HCT116 (cell line): ENCODE results near the gene SEMA4A. TPM values are rescaled to one million over a fixed set of nuclear protein-coding genes. Genes with fewer than 3 reads are reported as not detected.

Experiments
- ATAC-seq: fragments of 200-7000 bp; cut with Tn5 transposase; 2 replicates; pipeline ENCODE4 v1.9.1; 2020; ENCODE audit warnings: mild to moderate bottlenecking, moderate library complexity
- BruUV-seq: library from RNA; stranded (reverse); fragments of 400-500 nt; replicated peaks from 2 replicates; lab custom pipeline; 2021; lab: Mats Ljungman, UMichigan
- CTCF ChIA-PET: fragments of 300-600 bp; sonication (Branson Sonifier 250); formaldehyde crosslinking; loops from one replicate; lab custom pipeline; 2021; ENCODE audit warnings: antibody characterized with exemption; lab: Charles Lee
- POLR2A ChIA-PET: fragments of 300-600, 350-600 bp; sonication (Branson Sonifier 250); formaldehyde crosslinking; loops from one replicate; lab custom pipeline; 2021; ENCODE audit warnings: antibody characterized with exemption; lab: Charles Lee
- RAD21 ChIA-PET, 2 experiments: fragments of 300-600 bp; sonication (Branson Sonifier 250); formaldehyde crosslinking; loops; one replicate each; lab custom pipeline; 2023; ENCODE audit warnings: low total read pairs in 2 of 2; ENCODE audit not compliant: uncharacterized antibody in 2 of 2, unreplicated experiment in 2 of 2, low non-redundant PET in 1 of 2; lab: Charles Lee
- DNase-seq: peaks from one replicate; pipeline ENCODE4 v3.0.0-alpha.2; 2010; ENCODE audit warnings: low read depth, low spot score
- H2AFZ ChIP-seq: fragments of 200-600 bp; shearing (Covaris generic), sonication (generic); 2 replicates; pipeline ENCODE4 v1.6.1; 2017; ENCODE audit warnings: low read depth, mixed run types, mixed read lengths, antibody characterized with exemption, low read length; ENCODE audit not compliant: poor library complexity, severe bottlenecking
- H3K27ac ChIP-seq: 2 replicates; pipeline ENCODE4 v1.5.1; 2012; ENCODE audit warnings: low read depth, low read length
- H3K27me3 ChIP-seq: fragments of 200-600 bp; sonication (generic); 2 replicates; pipeline ENCODE4 v1.6.1; 2016; ENCODE audit warnings: mixed run types, low read length, mixed read lengths; ENCODE audit not compliant: insufficient read depth
- H3K36me3 ChIP-seq, 2 experiments: fragments of 200-500 bp in 1 of 2; fragments of 200-600 bp in 1 of 2; sonication (Bioruptor generic) in 1 of 2; sonication (generic) in 1 of 2; 2 replicates each; pipeline versions ENCODE4 v1.5.1 to v1.6.1; 2014 to 2016; ENCODE audit warnings: low read length in 2 of 2, inconsistent platforms in 1 of 2, mixed read lengths in 1 of 2, mixed run types in 1 of 2; ENCODE audit not compliant: insufficient read depth in 2 of 2, control insufficient read depth in 1 of 2
- H3K4me1 ChIP-seq, 2 experiments: fragments of 200-600 bp in 1 of 2; sonication (generic) in 1 of 2; 2 replicates each; pipeline versions ENCODE4 v1.5.1 to v1.6.1; 2012 to 2017; ENCODE audit warnings: low read length in 2 of 2, inconsistent platforms in 1 of 2, mild to moderate bottlenecking in 1 of 2, mixed read lengths in 1 of 2, mixed run types in 1 of 2, moderate library complexity in 1 of 2; ENCODE audit not compliant: insufficient read depth in 2 of 2, control insufficient read depth in 1 of 2
- H3K4me2 ChIP-seq: fragments of 200-600 bp; sonication (generic); 2 replicates; pipeline ENCODE4 v1.6.1; 2017; ENCODE audit warnings: mixed run types, low read length, mixed read lengths
- H3K4me3 ChIP-seq, 2 experiments: fragments of 200-600 bp in 1 of 2; sonication (generic) in 1 of 2; replicated peaks in 1 of 2; 2 replicates each; pipeline ENCODE4 v1.5.1; 2011 to 2016; ENCODE audit warnings: low read length in 2 of 2, control low read depth in 1 of 2, low read depth in 1 of 2, mild to moderate bottlenecking in 1 of 2, mixed read lengths in 1 of 2, mixed run types in 1 of 2
- H3K79me2 ChIP-seq: fragments of 200-600 bp; sonication (generic); 2 replicates; pipeline ENCODE4 v1.6.1; 2017; ENCODE audit warnings: mild to moderate bottlenecking, mixed run types, low read length, moderate library complexity, mixed read lengths; ENCODE audit not compliant: insufficient read depth
- H3K9ac ChIP-seq: fragments of 200-600 bp; sonication (generic); 2 replicates; pipeline ENCODE4 v1.6.1; 2016; ENCODE audit warnings: low read length, mixed read lengths
- H3K9me2 ChIP-seq: fragments of 200-600 bp; sonication (generic), shearing (Covaris generic); 2 replicates; pipeline ENCODE4 v1.6.1; 2017; ENCODE audit warnings: mixed run types, mild to moderate bottlenecking, moderate library complexity; ENCODE audit not compliant: insufficient read depth
- H3K9me3 ChIP-seq, 2 experiments: fragments of 200-500 bp in 1 of 2; fragments of 200-600 bp in 1 of 2; sonication (Bioruptor generic) in 1 of 2; sonication (generic) in 1 of 2; 2 replicates each; pipeline ENCODE4 v1.6.1; 2014 to 2017; ENCODE audit warnings: low read length in 2 of 2, mixed read lengths in 2 of 2, inconsistent platforms in 1 of 2, low read depth in 1 of 2, mild to moderate bottlenecking in 1 of 2, mixed run types in 1 of 2, moderate library complexity in 1 of 2; ENCODE audit not compliant: control insufficient read depth in 1 of 2, insufficient read depth in 1 of 2
- H4K20me1 ChIP-seq: fragments of 200-600 bp; sonication (generic), shearing (Covaris generic); 2 replicates; pipeline ENCODE4 v1.6.1; 2017; ENCODE audit warnings: mixed run types, mild to moderate bottlenecking, moderate library complexity; ENCODE audit not compliant: insufficient read depth
- CBX3 ChIP-seq: IDR thresholded peaks from 2 replicates; pipeline ENCODE4 v1.6.1; 2012; ENCODE audit warnings: low read depth
- CEBPB ChIP-seq: IDR thresholded peaks from 2 replicates; pipeline ENCODE4 v1.6.1; 2012; ENCODE audit warnings: low read depth
- EGR1 ChIP-seq: IDR thresholded peaks from 2 replicates; pipeline ENCODE4 v1.6.1; 2012; ENCODE audit warnings: low read depth
- ELF1 ChIP-seq: IDR thresholded peaks from 2 replicates; pipeline ENCODE4 v1.6.1; 2012; ENCODE audit warnings: low read depth, borderline replicate concordance
- EZH2 ChIP-seq: fragments of 200-600 bp; sonication (generic); IDR thresholded peaks from 2 replicates; pipeline ENCODE4 v1.6.1; 2017; ENCODE audit warnings: antibody characterized with exemption, mixed run types
- JUND ChIP-seq: IDR thresholded peaks from 2 replicates; pipeline ENCODE4 v1.6.1; 2012
- POLR2A ChIP-seq: IDR thresholded peaks from 2 replicates; pipeline ENCODE4 v1.7.0; 2011; ENCODE audit warnings: borderline replicate concordance; ENCODE audit not compliant: insufficient read depth, insufficient read length; ENCODE audit errors: extremely low read depth
- POLR2AphosphoS5 ChIP-seq: IDR thresholded peaks from 2 replicates; pipeline ENCODE4 v1.6.1; 2011; ENCODE audit warnings: mild to moderate bottlenecking, low read depth, low read length, moderate library complexity
- RAD21 ChIP-seq: IDR thresholded peaks from 2 replicates; pipeline ENCODE4 v1.6.1; 2012; ENCODE audit warnings: low read depth, mild to moderate bottlenecking
- SIN3A ChIP-seq: IDR thresholded peaks from 2 replicates; pipeline ENCODE4 v1.6.1; 2012; ENCODE audit warnings: low read depth
- TCF7L2 ChIP-seq: IDR thresholded peaks from 2 replicates; pipeline ENCODE4 v1.7.0; 2011; ENCODE audit warnings: borderline replicate concordance, inconsistent platforms; ENCODE audit not compliant: insufficient read depth, insufficient read length; ENCODE audit errors: extremely low read depth
- ZFX ChIP-seq: fragments of 450-650 bp; IDR thresholded peaks from 2 replicates; pipeline ENCODE4 v1.6.1; 2017
- intact Hi-C: fragments of 100-400 bp; cut with micrococcal nuclease; formaldehyde crosslinking; loops from 2 replicates; pipeline ENCODE4 v1.10.0; 2022
- total RNA-seq: library from RNA; stranded (reverse); gene quantifications from one replicate; pipeline ENCODE4 v1.2.1, GENCODE V29; 2021; ENCODE audit not compliant: unreplicated experiment
- TF ChIP-seq, protein P1 (sequence below): IDR thresholded peaks from 2 replicates; pipeline ENCODE4 v1.6.1; 2011; ENCODE audit warnings: mild to moderate bottlenecking, low read length, moderate library complexity; ENCODE audit not compliant: insufficient replicate concordance; ENCODE audit errors: extremely low read depth
- TF ChIP-seq, protein P2 (sequence below): IDR thresholded peaks from 2 replicates; pipeline ENCODE4 v1.6.1; 2012
- TF ChIP-seq, protein P3 (sequence below), 3 experiments: fragments of 200-600 bp in 1 of 3; sonication (generic) in 1 of 3; IDR thresholded peaks in 2 of 3; conservative IDR thresholded peaks in 1 of 3; 2 replicates each; pipeline ENCODE4 v1.5.1; 2012 to 2017; ENCODE audit warnings: low read depth in 2 of 3, low read length in 2 of 3, antibody characterized with exemption in 1 of 3, borderline replicate concordance in 1 of 3, control low read depth in 1 of 3, mild to moderate bottlenecking in 1 of 3, mixed read lengths in 1 of 3, mixed run types in 1 of 3, moderate library complexity in 1 of 3; ENCODE audit not compliant: insufficient read depth in 1 of 3
- TF ChIP-seq, protein P4 (sequence below): IDR thresholded peaks from 2 replicates; pipeline ENCODE4 v1.6.1; 2012
- TF ChIP-seq, protein P5 (sequence below): IDR thresholded peaks from 2 replicates; pipeline ENCODE4 v1.6.1; 2012; ENCODE audit warnings: low read depth

The SEMA4A gene
- total RNA-seq, 1 experiment from 2014 or later, result 0.39 TPM

DNA sequence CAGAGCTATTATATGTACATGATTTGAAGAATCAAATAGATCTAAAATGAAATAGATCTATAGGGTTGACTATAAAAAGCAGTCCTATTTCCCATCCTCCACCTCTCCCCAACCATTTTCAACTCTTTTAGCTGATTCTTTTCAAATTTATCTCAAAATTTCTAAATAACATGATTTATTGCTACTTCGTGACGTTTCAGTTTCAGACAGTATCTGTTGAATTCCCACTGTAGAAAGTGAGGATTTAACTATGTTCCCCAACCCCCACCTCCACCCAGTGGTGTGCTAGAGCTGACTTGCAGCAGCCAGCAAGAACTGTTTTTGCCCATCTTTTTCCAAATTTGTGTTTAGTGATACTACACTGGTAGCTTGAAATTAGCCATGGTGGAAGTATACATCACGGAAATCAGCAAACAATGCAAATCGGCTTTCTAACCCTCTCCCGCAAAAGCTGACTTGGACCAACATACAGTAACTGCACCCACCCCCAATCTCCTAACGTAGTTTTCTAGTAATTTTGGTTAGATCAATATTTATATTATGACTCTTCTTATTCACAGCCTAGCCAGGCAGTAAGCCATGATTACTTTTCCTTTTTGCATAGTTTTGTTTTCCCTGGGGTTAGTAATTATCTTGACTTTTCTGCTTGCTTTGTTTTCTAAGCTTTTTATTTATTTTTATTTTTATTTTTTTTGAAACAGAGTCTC is 10.9 kb downstream of the SEMA4A start:
- H3K4me1 ChIP-seq, result no peaks in the 10 kb centered on the region
- H3K9me2 ChIP-seq, result no peaks in the 10 kb centered on the region
- intact Hi-C loops, result no loop called here
- RAD21 ChIA-PET, result no interaction called here
- POLR2A ChIA-PET, result interaction anchor here (0.9 kb wide), 1 partner anchor 30 kb away, joined by 3 read pairs; the partner anchor contains the start of gene SLC25A44
- TF ChIP-seq EGR1, result no peak
- TF ChIP-seq TCF7L2, result no peak
- TF ChIP-seq POLR2A, result no peak
- TF ChIP-seq ZFX, result no peak
- TF ChIP-seq POLR2AphosphoS5, result no peak
- TF ChIP-seq, protein P1, sequence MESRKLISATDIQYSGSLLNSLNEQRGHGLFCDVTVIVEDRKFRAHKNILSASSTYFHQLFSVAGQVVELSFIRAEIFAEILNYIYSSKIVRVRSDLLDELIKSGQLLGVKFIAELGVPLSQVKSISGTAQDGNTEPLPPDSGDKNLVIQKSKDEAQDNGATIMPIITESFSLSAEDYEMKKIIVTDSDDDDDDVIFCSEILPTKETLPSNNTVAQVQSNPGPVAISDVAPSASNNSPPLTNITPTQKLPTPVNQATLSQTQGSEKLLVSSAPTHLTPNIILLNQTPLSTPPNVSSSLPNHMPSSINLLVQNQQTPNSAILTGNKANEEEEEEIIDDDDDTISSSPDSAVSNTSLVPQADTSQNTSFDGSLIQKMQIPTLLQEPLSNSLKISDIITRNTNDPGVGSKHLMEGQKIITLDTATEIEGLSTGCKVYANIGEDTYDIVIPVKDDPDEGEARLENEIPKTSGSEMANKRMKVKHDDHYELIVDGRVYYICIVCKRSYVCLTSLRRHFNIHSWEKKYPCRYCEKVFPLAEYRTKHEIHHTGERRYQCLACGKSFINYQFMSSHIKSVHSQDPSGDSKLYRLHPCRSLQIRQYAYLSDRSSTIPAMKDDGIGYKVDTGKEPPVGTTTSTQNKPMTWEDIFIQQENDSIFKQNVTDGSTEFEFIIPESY, result no peak
- no peak for TF ChIP-seq JUND
- TF ChIP-seq, protein P2, sequence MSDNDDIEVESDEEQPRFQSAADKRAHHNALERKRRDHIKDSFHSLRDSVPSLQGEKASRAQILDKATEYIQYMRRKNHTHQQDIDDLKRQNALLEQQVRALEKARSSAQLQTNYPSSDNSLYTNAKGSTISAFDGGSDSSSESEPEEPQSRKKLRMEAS, result no peak
- no peak for TF ChIP-seq RAD21
- TF ChIP-seq, protein P3, sequence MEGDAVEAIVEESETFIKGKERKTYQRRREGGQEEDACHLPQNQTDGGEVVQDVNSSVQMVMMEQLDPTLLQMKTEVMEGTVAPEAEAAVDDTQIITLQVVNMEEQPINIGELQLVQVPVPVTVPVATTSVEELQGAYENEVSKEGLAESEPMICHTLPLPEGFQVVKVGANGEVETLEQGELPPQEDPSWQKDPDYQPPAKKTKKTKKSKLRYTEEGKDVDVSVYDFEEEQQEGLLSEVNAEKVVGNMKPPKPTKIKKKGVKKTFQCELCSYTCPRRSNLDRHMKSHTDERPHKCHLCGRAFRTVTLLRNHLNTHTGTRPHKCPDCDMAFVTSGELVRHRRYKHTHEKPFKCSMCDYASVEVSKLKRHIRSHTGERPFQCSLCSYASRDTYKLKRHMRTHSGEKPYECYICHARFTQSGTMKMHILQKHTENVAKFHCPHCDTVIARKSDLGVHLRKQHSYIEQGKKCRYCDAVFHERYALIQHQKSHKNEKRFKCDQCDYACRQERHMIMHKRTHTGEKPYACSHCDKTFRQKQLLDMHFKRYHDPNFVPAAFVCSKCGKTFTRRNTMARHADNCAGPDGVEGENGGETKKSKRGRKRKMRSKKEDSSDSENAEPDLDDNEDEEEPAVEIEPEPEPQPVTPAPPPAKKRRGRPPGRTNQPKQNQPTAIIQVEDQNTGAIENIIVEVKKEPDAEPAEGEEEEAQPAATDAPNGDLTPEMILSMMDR (IDR thresholded peaks at IDR 0.05 in 2 of 3, conservative IDR thresholded peaks at IDR 0.05 in 1 of 3; ENCODE audit: borderline replicate concordance in 1 of 3, insufficient read depth in 1 of 3, low read depth in 2 of 3, low read length in 2 of 3), result no peak
- TF ChIP-seq, protein P4, sequence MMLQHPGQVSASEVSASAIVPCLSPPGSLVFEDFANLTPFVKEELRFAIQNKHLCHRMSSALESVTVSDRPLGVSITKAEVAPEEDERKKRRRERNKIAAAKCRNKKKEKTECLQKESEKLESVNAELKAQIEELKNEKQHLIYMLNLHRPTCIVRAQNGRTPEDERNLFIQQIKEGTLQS, result no peak
- TF ChIP-seq CBX3, result no peak
- TF ChIP-seq EZH2, result no peak
- TF ChIP-seq, protein P5, sequence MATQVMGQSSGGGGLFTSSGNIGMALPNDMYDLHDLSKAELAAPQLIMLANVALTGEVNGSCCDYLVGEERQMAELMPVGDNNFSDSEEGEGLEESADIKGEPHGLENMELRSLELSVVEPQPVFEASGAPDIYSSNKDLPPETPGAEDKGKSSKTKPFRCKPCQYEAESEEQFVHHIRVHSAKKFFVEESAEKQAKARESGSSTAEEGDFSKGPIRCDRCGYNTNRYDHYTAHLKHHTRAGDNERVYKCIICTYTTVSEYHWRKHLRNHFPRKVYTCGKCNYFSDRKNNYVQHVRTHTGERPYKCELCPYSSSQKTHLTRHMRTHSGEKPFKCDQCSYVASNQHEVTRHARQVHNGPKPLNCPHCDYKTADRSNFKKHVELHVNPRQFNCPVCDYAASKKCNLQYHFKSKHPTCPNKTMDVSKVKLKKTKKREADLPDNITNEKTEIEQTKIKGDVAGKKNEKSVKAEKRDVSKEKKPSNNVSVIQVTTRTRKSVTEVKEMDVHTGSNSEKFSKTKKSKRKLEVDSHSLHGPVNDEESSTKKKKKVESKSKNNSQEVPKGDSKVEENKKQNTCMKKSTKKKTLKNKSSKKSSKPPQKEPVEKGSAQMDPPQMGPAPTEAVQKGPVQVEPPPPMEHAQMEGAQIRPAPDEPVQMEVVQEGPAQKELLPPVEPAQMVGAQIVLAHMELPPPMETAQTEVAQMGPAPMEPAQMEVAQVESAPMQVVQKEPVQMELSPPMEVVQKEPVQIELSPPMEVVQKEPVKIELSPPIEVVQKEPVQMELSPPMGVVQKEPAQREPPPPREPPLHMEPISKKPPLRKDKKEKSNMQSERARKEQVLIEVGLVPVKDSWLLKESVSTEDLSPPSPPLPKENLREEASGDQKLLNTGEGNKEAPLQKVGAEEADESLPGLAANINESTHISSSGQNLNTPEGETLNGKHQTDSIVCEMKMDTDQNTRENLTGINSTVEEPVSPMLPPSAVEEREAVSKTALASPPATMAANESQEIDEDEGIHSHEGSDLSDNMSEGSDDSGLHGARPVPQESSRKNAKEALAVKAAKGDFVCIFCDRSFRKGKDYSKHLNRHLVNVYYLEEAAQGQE, result no peak
- TF ChIP-seq SIN3A, result no peak
- TF ChIP-seq ELF1, result no peak
- no peak for TF ChIP-seq CEBPB
- H3K79me2 ChIP-seq, result no peaks in the 10 kb centered on the region
- no peak overlapping the region for H3K4me2 ChIP-seq
- no peak overlapping the region for H2AFZ ChIP-seq
- no peak overlapping the region for H3K27ac ChIP-seq
- no peaks in the 10 kb centered on the region for H3K9me3 ChIP-seq
- no peaks in the 10 kb centered on the region for H3K27me3 ChIP-seq
- H4K20me1 ChIP-seq, result no peaks in the 10 kb centered on the region
- CTCF ChIA-PET, result no interaction called here
- no TSS peak for BruUV-seq
- DNase-seq (no peak), ATAC-seq (no peak)
- no peaks in the 10 kb centered on the region for H3K36me3 ChIP-seq
- H3K9ac ChIP-seq, result no peak overlapping the region
- no peak overlapping the region for H3K4me3 ChIP-seq
